CD4-positive, alpha-beta T cell treated with Interferon gamma for 1 hour (primary cell): ENCODE results near the gene ADAMTS10.
"Not testable (repeated sequence)": the region's sequence is repeated elsewhere in the genome, so short reads cannot be mapped to it uniquely, and the experiment has no call there.

ENCODE experiments used
- DNase-seq: peaks from one replicate; pipeline ENCODE4 v3.0.0-alpha.2; 2020

The ADAMTS10 gene

GRCh38 chr19:8610041-8610935 lies at the start of gene ADAMTS10:
ADAMTS10 (minus strand) TSS chr19:8610715; CDS start chr19:8605710, 5,005 bp downstream.
- peak; percentile 45 for DNase-seq

- DNase-seq: no peak
Measured at GRCh38 chr19:8659905-8660304, 49.4 kb upstream of the ADAMTS10 start.

- DNase-seq: no peak
Measured at GRCh38 chr19:8657869-8658268, 47.4 kb upstream of the ADAMTS10 start.

GRCh38 chr19:8655340-8655709 lies 44.8 kb upstream of the ADAMTS10 start:
- no peak for DNase-seq

- DNase-seq: peak; percentile 54
Measured at GRCh38 chr19:8654591-8655339, 44.2 kb upstream of the ADAMTS10 start.

GRCh38 chr19:8648240-8648639 lies 37.7 kb upstream of the ADAMTS10 start:
- no peak for DNase-seq

- DNase-seq: no peak
Measured at GRCh38 chr19:8643860-8644653, 33.5 kb upstream of the ADAMTS10 start.

- DNase-seq: no peak
Measured at GRCh38 chr19:8642561-8642960, 32.0 kb upstream of the ADAMTS10 start.

GRCh38 chr19:8641908-8642547 lies 31.5 kb upstream of the ADAMTS10 start:
- DNase-seq: no peak

GRCh38 chr19:8641221-8641907 lies 30.8 kb upstream of the ADAMTS10 start:
- DNase-seq: no peak

GRCh38 chr19:8640402-8641004 lies 30.0 kb upstream of the ADAMTS10 start:
- peak; percentile 72 for DNase-seq

GRCh38 chr19:8639821-8640401 lies 29.4 kb upstream of the ADAMTS10 start:
- DNase-seq: no peak

- DNase-seq: peak; percentile 11
Measured at GRCh38 chr19:8638078-8638619, 27.6 kb upstream of the ADAMTS10 start.

- DNase-seq: not testable (repeated sequence)
Measured at GRCh38 chr19:8637070-8637469, 26.6 kb upstream of the ADAMTS10 start.

GRCh38 chr19:8635422-8635821 lies 24.9 kb upstream of the ADAMTS10 start:
- no peak for DNase-seq

GRCh38 chr19:8631425-8631819 lies 20.9 kb upstream of the ADAMTS10 start:
- no peak for DNase-seq

- no peak for DNase-seq
Measured at GRCh38 chr19:8630796-8631424, 20.4 kb upstream of the ADAMTS10 start.

- DNase-seq: no peak
Measured at GRCh38 chr19:8629996-8630683, 19.6 kb upstream of the ADAMTS10 start, which contains the start of gene NFILZ. NFILZ (plus strand) TSS chr19:8630633; CDS start chr19:8676766, 46,133 bp downstream.

- DNase-seq: no peak
Measured at GRCh38 chr19:8629184-8629583, 18.7 kb upstream of the ADAMTS10 start.

GRCh38 chr19:8626842-8627241 lies 16.3 kb upstream of the ADAMTS10 start:
- DNase-seq: no peak
